Activated CD8-positive, alpha-beta memory T cell treated with anti-CD3 and anti-CD28 coated beads for 48 hours (primary cell): Measurements from ENCODE around the gene SPRR1A.

Experiments used
- DNase-seq, 3 experiments: peaks; one replicate each; pipeline ENCODE4 v3.0.0-alpha.2; 2020; ENCODE audit warnings: low read depth in 2 of 3, low spot score in 2 of 3

Gene SPRR1A, protein sequence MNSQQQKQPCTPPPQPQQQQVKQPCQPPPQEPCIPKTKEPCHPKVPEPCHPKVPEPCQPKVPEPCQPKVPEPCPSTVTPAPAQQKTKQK

DNA sequence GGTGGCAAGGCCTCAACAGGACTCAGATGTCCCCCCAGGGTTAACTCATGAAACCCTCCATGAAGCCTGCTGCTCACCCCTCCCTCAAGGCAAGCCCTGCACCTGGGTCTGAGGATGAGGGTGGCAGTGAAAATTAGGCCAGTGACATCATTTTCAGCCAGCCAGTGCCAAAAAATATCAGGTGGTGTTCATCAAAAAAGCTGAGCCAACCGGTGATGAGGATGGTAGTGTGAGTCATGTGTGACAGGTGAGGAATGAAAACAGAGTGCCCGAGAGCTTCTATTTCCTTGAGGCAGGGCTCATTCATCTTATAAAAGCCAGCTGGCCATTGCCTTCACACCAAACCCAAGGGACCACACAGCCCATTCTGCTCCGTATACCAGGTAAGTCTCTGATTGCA lies at the start of gene SPRR1A:
Gene SPRR1A, plus strand, starts transcription at position 339 of the 400 bp plus-strand sequence. CDS start 1,150 bp downstream, outside the sequence.
- no peak for DNase-seq

GRCh38 chr1:152940614-152941013 lies 43.3 kb upstream of the SPRR1A start:
- DNase-seq, result no peak

GRCh38 chr1:152941037-152941711 lies 42.7 kb upstream of the SPRR1A start:
- DNase-seq, result no peak

DNA sequence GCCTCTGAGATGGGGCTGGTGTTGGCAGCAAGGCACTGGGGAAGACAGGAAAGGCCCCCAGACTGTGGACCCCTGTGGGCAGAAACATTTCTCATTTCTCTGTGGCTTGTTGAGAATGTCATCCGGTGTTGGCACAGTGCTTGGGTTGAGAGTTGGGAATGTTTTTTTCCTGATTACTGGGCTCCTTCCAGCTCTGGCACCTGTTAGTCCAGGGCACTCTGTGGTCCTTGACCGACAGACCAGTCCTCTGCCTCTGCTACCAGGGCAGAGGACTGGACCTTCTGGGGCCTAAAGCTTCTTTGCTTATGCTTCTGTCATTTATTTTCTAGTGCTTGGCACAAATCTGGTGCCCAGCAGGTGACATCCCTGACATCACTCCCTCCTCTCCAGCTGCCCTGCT lies 41.7 kb upstream of the SPRR1A start:
- no peak for DNase-seq

DNA sequence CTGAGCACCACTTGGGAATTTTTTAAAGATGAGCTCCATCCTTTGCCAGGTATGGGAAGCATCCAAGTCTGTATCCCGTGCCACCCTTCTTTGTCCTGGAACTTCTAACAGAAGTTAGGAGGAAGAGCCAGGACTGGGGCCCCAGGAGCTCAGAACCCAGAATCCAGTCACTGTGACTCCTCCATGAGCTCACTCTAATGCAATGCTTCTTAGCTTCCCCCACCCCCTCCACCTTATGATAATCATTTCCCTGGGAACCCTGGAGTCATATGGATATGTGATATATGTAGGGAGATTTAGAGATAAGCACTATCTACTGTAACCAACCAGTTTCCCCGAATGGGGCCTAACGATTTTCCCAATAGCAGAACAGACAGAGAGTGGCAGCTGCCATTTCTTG lies 37.6 kb upstream of the SPRR1A start:
- no peak for DNase-seq

- DNase-seq, result no peak
Measured at GRCh38 chr1:152946651-152947256, 37.1 kb upstream of the SPRR1A start, which contains the start of gene SPRR5. Gene SPRR5 (plus strand): TSS chr1:152947206. CDS start chr1:152948555, 1,349 bp downstream.

- no peak for DNase-seq
Measured at GRCh38 chr1:152951711-152952110, 32.2 kb upstream of the SPRR1A start.

GRCh38 chr1:152953761-152954160 lies 30.1 kb upstream of the SPRR1A start:
- DNase-seq, result no peak

DNA sequence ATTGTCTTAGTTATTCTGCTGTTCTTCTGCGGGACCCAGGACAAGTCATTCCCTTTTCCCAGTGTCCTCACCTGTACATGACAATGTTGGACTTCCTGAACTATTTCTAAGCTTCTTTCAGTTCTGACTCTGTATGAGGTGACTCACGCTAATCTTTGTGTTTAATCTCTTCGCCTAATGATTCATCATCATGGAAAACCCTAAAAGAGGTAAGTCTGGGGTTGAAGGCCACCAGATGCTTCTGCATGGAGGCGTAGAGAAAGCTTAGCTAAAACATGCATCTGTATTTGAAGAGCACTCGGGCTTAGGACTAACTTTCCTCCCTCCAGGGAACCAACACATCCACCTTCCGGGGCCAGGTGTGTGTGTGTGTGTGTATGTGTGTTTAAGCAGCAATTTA lies 29.4 kb upstream of the SPRR1A start:
- no peak for DNase-seq

- no peak for DNase-seq
Measured at GRCh38 chr1:152957561-152957960, 26.3 kb upstream of the SPRR1A start.

DNA sequence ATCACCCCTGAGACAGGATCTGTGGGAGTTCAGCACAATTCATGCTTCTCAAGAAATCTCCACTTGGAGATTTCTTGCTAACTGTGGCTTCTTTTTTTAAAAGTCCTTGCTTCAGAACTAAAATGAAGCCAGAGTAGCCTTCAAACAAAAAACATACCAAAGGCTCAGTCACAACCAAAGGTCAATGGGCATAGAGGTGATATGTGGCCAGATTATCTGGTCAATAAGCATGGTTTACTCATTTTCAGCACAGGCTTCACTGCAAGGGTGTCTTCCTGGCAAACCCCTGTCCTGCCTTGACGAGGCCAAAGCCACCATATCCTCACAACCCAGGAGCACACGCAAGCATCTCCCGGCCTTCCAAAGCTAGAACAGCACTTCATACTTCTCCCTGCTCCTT lies 24.6 kb upstream of the SPRR1A start:
- DNase-seq, result no peak

DNA sequence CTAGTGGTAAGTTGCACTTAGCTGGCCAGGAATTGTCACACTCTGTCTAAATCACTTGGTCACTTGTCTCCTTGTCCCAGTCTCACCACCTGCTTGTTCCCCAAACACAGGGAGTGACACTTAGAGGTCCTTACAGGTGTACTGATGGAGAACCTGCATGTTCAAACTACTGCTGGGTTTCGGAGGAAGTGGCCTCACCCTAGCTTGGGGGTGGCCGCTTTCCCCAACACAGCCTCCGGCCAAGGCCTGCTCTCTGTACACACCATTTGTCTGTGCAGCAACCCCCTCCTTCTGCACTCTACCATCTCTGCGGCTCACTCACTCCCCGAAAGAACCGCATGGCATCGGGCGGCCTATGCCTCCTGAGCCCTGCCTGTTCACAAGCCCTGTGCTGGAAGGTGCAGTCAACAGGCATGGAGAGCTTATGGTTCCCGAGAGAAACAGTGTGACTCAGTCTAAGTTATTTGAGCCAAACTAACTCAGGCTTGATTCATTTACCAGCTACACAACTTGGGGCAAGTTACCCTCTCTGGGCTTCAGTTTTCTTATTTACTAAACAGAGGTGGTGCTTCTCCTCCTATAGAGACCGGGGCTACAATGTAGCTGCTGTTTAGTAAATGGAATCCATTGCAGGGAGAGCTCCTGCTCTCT lies 24.0 kb upstream of the SPRR1A start:
- DNase-seq, result no peak

- no peak for DNase-seq
Measured at GRCh38 chr1:152960452-152961044, 23.3 kb upstream of the SPRR1A start.

- no peak for DNase-seq
Measured at GRCh38 chr1:152961226-152961891, 22.5 kb upstream of the SPRR1A start.

DNA sequence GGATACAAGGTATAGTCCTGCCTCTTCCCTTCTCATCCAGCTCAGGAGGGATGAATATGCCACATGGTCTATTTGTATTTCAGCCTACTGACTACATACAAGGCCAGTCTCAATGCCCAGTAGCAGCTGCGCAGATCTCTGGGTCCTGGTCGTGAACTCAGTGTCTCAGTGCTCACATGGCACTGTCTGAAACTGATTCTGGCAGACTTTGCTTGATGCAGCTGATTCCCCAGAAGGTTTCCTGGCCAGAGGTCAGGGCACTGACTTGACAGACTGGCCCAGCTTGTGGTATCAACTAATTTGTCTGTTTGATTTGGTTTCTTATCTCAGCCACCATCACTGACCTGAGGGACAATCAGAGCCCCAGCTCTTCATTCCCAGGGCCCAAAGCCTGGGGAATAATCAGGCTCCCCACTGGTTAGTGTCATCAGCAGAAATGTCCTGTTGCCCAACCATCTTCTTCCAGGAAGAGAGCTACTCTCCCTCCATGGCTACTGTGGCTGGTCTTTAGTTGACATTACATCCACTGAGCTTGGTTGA lies 20.9 kb upstream of the SPRR1A start:
- no peak for DNase-seq

DNA sequence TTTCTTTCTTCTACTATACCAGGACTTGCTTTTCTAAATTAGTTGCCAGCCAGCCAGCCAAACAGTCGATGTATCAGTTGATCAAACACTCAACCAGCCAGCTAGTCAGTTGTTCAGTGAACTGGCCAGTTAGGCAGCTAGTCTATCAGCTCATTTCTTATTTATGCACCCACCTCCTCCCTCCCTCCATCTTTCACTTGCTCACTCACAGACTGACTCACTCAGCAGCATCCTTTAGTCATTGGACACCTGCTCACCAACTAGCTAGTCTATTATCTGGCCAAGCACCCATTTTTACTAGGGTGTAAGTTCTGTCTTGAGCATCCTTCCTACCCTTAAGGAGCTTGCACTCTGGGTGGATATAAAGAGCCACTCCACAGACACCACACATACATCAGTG lies 19.3 kb upstream of the SPRR1A start:
- no peak for DNase-seq

- no peak for DNase-seq
Measured at GRCh38 chr1:152965853-152966252, 18.0 kb upstream of the SPRR1A start.

GRCh38 chr1:152967201-152967600 lies 16.7 kb upstream of the SPRR1A start:
- DNase-seq, result no peak

DNA sequence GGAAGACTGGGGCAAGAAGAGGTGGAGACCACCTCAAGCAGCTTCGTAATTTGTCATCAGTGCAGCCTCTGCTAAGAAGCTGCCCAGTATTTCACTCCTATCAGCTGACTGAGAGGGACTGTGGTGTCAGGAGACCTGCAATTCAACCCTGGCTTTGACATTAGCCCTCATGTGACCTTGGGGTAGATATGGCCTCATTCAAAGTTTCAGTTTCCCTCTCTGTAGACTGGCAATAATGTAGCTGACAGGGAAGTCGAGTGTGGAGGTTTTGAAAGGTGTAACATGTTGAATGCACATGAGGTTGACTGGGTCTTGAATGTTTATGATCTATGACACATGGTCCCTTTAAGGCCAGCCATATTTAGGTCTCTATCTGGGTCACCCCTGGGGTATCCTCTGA lies 15.6 kb upstream of the SPRR1A start:
- DNase-seq, result no peak

DNA sequence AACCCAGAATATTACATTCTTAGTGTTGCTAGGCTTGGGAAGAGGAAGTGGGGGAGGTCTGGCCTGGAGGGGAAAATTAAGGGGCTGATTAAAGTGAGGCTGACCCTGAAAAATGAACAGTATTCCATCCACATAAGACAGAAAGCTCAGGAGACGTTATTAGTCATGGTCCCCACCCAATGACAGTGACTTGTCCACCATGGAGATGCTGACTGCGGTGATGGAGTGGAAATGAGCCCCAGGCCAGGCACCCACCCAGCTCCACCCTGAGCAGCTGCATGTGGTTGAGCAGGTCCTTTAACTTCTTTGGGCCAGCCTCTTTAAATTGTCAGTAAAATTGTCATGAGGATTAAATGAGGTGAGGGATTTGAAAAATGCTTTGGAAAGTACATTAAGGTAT lies 14.8 kb upstream of the SPRR1A start:
- DNase-seq, result no peak

DNA sequence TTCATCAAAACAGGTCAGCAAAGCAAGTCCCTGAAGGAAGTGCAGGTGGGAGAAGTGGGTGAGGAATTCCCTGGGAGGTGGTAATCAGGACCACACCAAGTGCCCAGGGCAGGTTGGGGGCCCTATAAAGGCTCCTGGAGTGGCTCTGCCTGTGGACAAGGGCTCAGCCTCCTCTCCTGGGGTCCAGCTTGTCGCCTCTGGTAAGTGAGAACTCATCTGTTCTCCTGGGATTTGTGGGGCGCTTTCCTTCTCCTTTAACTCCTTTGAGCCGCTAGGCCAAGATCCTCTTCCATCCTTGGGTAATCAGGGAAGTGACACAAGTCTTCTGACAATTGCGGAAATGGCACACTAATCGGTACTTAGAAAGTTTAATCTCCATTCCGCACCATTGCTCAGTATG lies 13.4 kb upstream of the SPRR1A start, which contains the start of gene SPRR4:
Gene SPRR4, plus strand, starts transcription at position 154 of the 400 bp plus-strand sequence. CDS start 1,243 bp downstream, outside the sequence.
- no peak for DNase-seq
